Endothelial cell of umbilical vein (primary cell): Measurements from ENCODE around the gene RAB20.

Experiments used
- FOS ChIP-seq: IDR thresholded peaks from 2 replicates; pipeline ENCODE4 v1.6.1; 2011; ENCODE audit warnings: mild to moderate bottlenecking, low read length, moderate library complexity, borderline replicate concordance; ENCODE audit not compliant: insufficient read depth
- MYC ChIP-seq: IDR thresholded peaks from one replicate; pipeline ENCODE4 v1.6.1; 2011; ENCODE audit warnings: mild to moderate bottlenecking, low read depth, low read length
- POLR2A ChIP-seq: IDR thresholded peaks from 2 replicates; pipeline ENCODE4 v1.6.1; 2012; ENCODE audit warnings: low read depth, mild to moderate bottlenecking, control low read depth, low read length
- POLR2AphosphoS5 ChIP-seq: IDR thresholded peaks from 2 replicates; pipeline ENCODE4 v1.6.1; 2012; ENCODE audit warnings: low read depth, mild to moderate bottlenecking, control low read depth, low read length, moderate library complexity; ENCODE audit not compliant: insufficient read depth
- TF ChIP-seq, protein P1 (sequence below), 2 donors: IDR thresholded peaks; 1 replicate in 1 of 2; 2 replicates in 1 of 2; pipeline ENCODE4 v1.5.1; 2011; ENCODE audit warnings: low read length in 2 of 2, mild to moderate bottlenecking in 2 of 2, moderate library complexity in 2 of 2, control low read depth in 1 of 2, inconsistent platforms in 1 of 2, low read depth in 1 of 2; ENCODE audit not compliant: insufficient read depth in 1 of 2; ENCODE audit errors: extremely low read depth in 1 of 2

DNA sequence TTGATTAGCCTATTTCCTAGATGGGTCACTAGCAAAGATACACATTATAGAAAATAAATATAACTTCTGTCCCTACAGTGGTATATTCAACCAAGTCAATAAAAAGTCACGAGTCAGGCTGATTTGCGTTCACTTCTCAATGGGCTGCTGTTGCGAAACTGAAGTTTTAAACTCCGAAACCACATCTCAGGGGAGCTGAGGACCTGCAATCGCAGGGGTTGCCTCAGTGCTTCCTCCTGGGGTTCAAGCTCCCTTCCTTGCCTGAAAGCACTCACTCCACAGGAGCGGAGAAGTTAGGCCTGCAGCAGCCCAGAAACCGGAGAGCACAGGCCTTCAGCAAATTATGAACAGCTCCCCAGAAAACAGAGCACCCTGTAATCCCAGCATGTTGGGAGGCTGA, 39.6 kb downstream of the RAB20 start:
- TF ChIP-seq, protein P1, sequence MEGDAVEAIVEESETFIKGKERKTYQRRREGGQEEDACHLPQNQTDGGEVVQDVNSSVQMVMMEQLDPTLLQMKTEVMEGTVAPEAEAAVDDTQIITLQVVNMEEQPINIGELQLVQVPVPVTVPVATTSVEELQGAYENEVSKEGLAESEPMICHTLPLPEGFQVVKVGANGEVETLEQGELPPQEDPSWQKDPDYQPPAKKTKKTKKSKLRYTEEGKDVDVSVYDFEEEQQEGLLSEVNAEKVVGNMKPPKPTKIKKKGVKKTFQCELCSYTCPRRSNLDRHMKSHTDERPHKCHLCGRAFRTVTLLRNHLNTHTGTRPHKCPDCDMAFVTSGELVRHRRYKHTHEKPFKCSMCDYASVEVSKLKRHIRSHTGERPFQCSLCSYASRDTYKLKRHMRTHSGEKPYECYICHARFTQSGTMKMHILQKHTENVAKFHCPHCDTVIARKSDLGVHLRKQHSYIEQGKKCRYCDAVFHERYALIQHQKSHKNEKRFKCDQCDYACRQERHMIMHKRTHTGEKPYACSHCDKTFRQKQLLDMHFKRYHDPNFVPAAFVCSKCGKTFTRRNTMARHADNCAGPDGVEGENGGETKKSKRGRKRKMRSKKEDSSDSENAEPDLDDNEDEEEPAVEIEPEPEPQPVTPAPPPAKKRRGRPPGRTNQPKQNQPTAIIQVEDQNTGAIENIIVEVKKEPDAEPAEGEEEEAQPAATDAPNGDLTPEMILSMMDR (IDR thresholded peaks at IDR 0.05; ENCODE audit: extremely low read depth in 1 of 2, insufficient read depth in 1 of 2, low read depth in 1 of 2, low read length in 2 of 2) = no peak
- TF ChIP-seq POLR2A = no peak
- no peak for TF ChIP-seq POLR2AphosphoS5
- no peak for TF ChIP-seq FOS
- TF ChIP-seq MYC = no peak
